ENCODE data around the gene C2. TPM values are rescaled to one million over a fixed set of nuclear protein-coding genes. Genes with fewer than 3 reads are reported as not detected.

The C2 gene
- total RNA-seq: 10 to 100 TPM; 20.8 to 46.6 TPM
- 10 to 100 TPM in 1 of 2 donors, 1 to 10 TPM in 1; 5.6 to 16.7 TPM for polyA plus RNA-seq
- long read RNA-seq, donor 1, transcript C2-201 (18 exons, 2,850 nt): major isoform, 44 of 78 reads
- long read RNA-seq, donor 1, transcript C2-206 (16 exons, 2,434 nt): minor isoform, 10 of 78 reads
- long read RNA-seq, donor 1, partial matches to known transcripts: 8 of 78 reads
- long read RNA-seq, donor 1, other reads (novel, unspliced or antisense): 16 of 78 reads
- long read RNA-seq, donor 2, transcript C2-206 (16 exons, 2,434 nt): minor isoform, 5 of 28 reads
- long read RNA-seq, donor 2, transcript C2-201 (18 exons, 2,850 nt): major isoform, 15 of 28 reads
- long read RNA-seq, donor 2, partial matches to known transcripts: 3 of 28 reads
- long read RNA-seq, donor 2, other reads (novel, unspliced or antisense): 5 of 28 reads

- no peaks in the 10 kb centered on the region for H3K4me1 ChIP-seq (ENCODE audit: control insufficient read depth in 1 of 2, insufficient read depth in 2 of 2, low read length in 2 of 2)
- DNase-seq (no peak), ATAC-seq (ENCODE audit: low FRiP score) (peak; percentile 36)
- H3K27ac ChIP-seq (ENCODE audit: low read depth in 1 of 2, low read length in 2 of 2): no peak within 1 kb of the TSS
- no peak within 1 kb of the TSS for H3K4me3 ChIP-seq (ENCODE audit: low read length in 2 of 2)
- WGBS, 2 donors: 60 to 62% methylated on average over 11 of the region's 11 CpGs
- H3K27me3 ChIP-seq (ENCODE audit: control insufficient read depth in 1 of 2, insufficient read depth in 2 of 2, low read length in 1 of 2): no peaks in the 10 kb centered on the region
- intact Hi-C loops (cut with DNase I): no loop called here
- no peaks in the 10 kb centered on the region for H3K36me3 ChIP-seq (ENCODE audit: control insufficient read depth in 1 of 2, insufficient read depth in 2 of 2, low read length in 1 of 2)
- H3K9me3 ChIP-seq (ENCODE audit: control insufficient read depth, low read length): no peaks in the 10 kb centered on the region
Measured at GRCh38 chr6:31927242-31927862, at the start of gene C2. TSS of gene C2 (plus strand) at chr6:31927717. CDS start at chr6:31927753, 36 bp downstream.

- no peak overlapping the region for H3K4me3 ChIP-seq (ENCODE audit: low read length in 2 of 2)
- H3K27ac ChIP-seq (ENCODE audit: low read depth in 1 of 2, low read length in 2 of 2): no peak overlapping the region
- no peaks in the 10 kb centered on the region for H3K9me3 ChIP-seq (ENCODE audit: control insufficient read depth, low read length)
- no peaks in the 10 kb centered on the region for H3K27me3 ChIP-seq (ENCODE audit: control insufficient read depth in 1 of 2, insufficient read depth in 2 of 2, low read length in 1 of 2)
- H3K36me3 ChIP-seq (ENCODE audit: control insufficient read depth in 1 of 2, insufficient read depth in 2 of 2, low read length in 1 of 2): peaks cover 0 to 9% of the 10 kb centered on the region in 2 donors
- DNase-seq (no peak), ATAC-seq (ENCODE audit: low FRiP score) (no peak)
- H3K4me1 ChIP-seq (ENCODE audit: control insufficient read depth in 1 of 2, insufficient read depth in 2 of 2, low read length in 2 of 2): no peaks in the 10 kb centered on the region
- WGBS, 2 donors: 74 to 80% methylated on average over 3 of the region's 3 CpGs
- intact Hi-C loops (cut with DNase I): no loop called here
Measured at GRCh38 chr6:31878222-31878621, 49.3 kb upstream of the C2 start.

DNA sequence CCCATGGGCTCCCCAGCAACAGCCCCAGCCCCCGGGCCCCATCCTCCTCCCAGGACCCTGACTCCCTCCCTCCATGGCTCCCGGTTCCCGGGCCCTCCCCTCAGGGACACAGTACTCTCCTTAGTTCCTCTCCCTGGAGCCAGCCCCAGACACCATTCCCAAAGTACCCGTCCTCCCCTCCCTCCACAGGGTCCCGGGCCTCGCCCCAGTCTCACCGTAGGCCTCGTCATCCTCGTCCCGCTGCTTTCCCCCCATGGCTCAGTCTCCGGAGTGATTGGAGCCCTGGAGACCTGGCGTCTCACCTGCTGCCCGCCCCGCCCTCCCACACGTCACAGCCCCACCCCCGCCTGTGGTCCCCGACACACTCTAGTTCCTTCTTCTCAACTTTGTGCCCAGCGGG, 48.8 kb upstream of the C2 start, which contains the start of gene SLC44A4:
SLC44A4 (minus strand) TSS at position 272 of the 400 bp plus-strand sequence; CDS start at position 255, 17 bp downstream.
- no peak for ATAC-seq (ENCODE audit: low FRiP score)
- no peak within 1 kb of the TSS for H3K27ac ChIP-seq (ENCODE audit: low read depth in 1 of 2, low read length in 2 of 2)
- 45 to 55% methylated on average over 18 of the region's 18 CpGs for WGBS, 2 donors

GRCh38 chr6:31879143-31879542, 48.4 kb upstream of the C2 start:
- Histone ChIP-seq H3K27me3 (ENCODE audit: control insufficient read depth in 1 of 2, insufficient read depth in 2 of 2, low read length in 1 of 2) (no peaks in the 10 kb centered on the region), H3K9me3 (ENCODE audit: control insufficient read depth, low read length) (no peaks in the 10 kb centered on the region), H3K27ac (ENCODE audit: low read depth in 1 of 2, low read length in 2 of 2) (no peak overlapping the region), H3K4me3 (ENCODE audit: low read length in 2 of 2) (no peak overlapping the region), H3K36me3 (ENCODE audit: control insufficient read depth in 1 of 2, insufficient read depth in 2 of 2, low read length in 1 of 2) (peaks cover 0 to 12% of the 10 kb centered on the region in 2 donors), H3K4me1 (ENCODE audit: control insufficient read depth in 1 of 2, insufficient read depth in 2 of 2, low read length in 2 of 2) (no peaks in the 10 kb centered on the region)
- intact Hi-C loops (cut with DNase I): no loop called here
- ATAC-seq (ENCODE audit: low FRiP score) (no peak), DNase-seq (no peak)
- WGBS, 2 donors: 74 to 76% methylated on average over 13 of the region's 13 CpGs

More for the DNA sequence above, 48.8 kb upstream of the C2 start, which contains the start of gene SLC44A4:
- DNase-seq: no peak
- no peaks in the 10 kb centered on the region for H3K9me3 ChIP-seq (ENCODE audit: control insufficient read depth, low read length)
- no peaks in the 10 kb centered on the region for H3K27me3 ChIP-seq (ENCODE audit: control insufficient read depth in 1 of 2, insufficient read depth in 2 of 2, low read length in 1 of 2)
- no peaks in the 10 kb centered on the region for H3K4me1 ChIP-seq (ENCODE audit: control insufficient read depth in 1 of 2, insufficient read depth in 2 of 2, low read length in 2 of 2)
- intact Hi-C loops (cut with DNase I): no loop called here
- no peak within 1 kb of the TSS for H3K4me3 ChIP-seq (ENCODE audit: low read length in 2 of 2)
- peaks cover 0 to 12% of the 10 kb centered on the region in 2 donors for H3K36me3 ChIP-seq (ENCODE audit: control insufficient read depth in 1 of 2, insufficient read depth in 2 of 2, low read length in 1 of 2)

- no peak overlapping the region for H3K4me3 ChIP-seq (ENCODE audit: low read length in 2 of 2)
- H3K27me3 ChIP-seq (ENCODE audit: control insufficient read depth in 1 of 2, insufficient read depth in 2 of 2, low read length in 1 of 2): no peaks in the 10 kb centered on the region
- ATAC-seq (ENCODE audit: low FRiP score) (no peak), DNase-seq (no peak)
- peaks cover 0 to 14% of the 10 kb centered on the region in 2 donors for H3K36me3 ChIP-seq (ENCODE audit: control insufficient read depth in 1 of 2, insufficient read depth in 2 of 2, low read length in 1 of 2)
- no peaks in the 10 kb centered on the region for H3K9me3 ChIP-seq (ENCODE audit: control insufficient read depth, low read length)
- no peaks in the 10 kb centered on the region for H3K4me1 ChIP-seq (ENCODE audit: control insufficient read depth in 1 of 2, insufficient read depth in 2 of 2, low read length in 2 of 2)
- 71 to 73% methylated on average over 10 of the region's 10 CpGs for whole genome bisulfite sequencing, 2 donors
- intact Hi-C loops (cut with DNase I): loop anchor here in 1 of 2 donors (10.0 kb wide), 1 partner anchor 185 kb away; no protein-coding TSS in a partner anchor
- H3K27ac ChIP-seq (ENCODE audit: low read depth in 1 of 2, low read length in 2 of 2): no peak overlapping the region
Measured at GRCh38 chr6:31879901-31880300, 47.6 kb upstream of the C2 start.

DNA sequence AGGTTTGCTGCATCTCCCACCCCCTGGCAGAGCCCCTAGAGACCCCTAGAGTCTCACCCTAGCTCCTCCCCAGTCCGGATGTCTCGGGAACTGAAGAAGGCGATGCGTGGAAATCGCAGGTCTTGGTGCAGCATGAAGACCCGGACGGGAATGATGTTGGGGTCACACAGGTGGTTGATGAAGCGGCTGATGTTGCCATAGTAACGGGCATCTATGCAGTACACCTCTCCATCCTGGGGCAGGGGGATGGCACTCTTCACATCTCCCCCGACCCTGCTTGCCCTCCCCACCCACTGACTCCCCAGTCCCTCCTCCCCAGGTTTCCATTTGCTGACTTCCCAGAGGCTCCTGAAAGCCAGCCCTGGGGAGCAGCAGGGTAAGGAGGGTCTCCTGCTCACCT, 46.9 kb upstream of the C2 start:
- Histone ChIP-seq H3K27ac (ENCODE audit: low read depth in 1 of 2, low read length in 2 of 2) (no peak overlapping the region), H3K27me3 (ENCODE audit: control insufficient read depth in 1 of 2, insufficient read depth in 2 of 2, low read length in 1 of 2) (no peaks in the 10 kb centered on the region), H3K4me1 (ENCODE audit: control insufficient read depth in 1 of 2, insufficient read depth in 2 of 2, low read length in 2 of 2) (no peaks in the 10 kb centered on the region), H3K4me3 (ENCODE audit: low read length in 2 of 2) (no peak overlapping the region), H3K36me3 (ENCODE audit: control insufficient read depth in 1 of 2, insufficient read depth in 2 of 2, low read length in 1 of 2) (peaks cover 0 to 14% of the 10 kb centered on the region in 2 donors), H3K9me3 (ENCODE audit: control insufficient read depth, low read length) (no peaks in the 10 kb centered on the region)
- 83 to 88% methylated on average over 10 of the region's 10 CpGs for WGBS, 2 donors
- no peak for ATAC-seq (ENCODE audit: low FRiP score)
- intact Hi-C loops (cut with DNase I): loop anchor here in 1 of 2 donors (10.0 kb wide), 1 partner anchor 186 kb away; no protein-coding TSS in a partner anchor
- no peak for DNase-seq

- intact Hi-C loops (cut with DNase I): loop anchor here in 1 of 2 donors (10.0 kb wide), 1 partner anchor 186 kb away; no protein-coding TSS in a partner anchor
- DNase-seq (no peak), ATAC-seq (ENCODE audit: low FRiP score) (no peak)
- Histone ChIP-seq H3K4me3 (ENCODE audit: low read length in 2 of 2) (no peak overlapping the region), H3K9me3 (ENCODE audit: control insufficient read depth, low read length) (no peaks in the 10 kb centered on the region), H3K27ac (ENCODE audit: low read depth in 1 of 2, low read length in 2 of 2) (no peak overlapping the region), H3K4me1 (ENCODE audit: control insufficient read depth in 1 of 2, insufficient read depth in 2 of 2, low read length in 2 of 2) (no peaks in the 10 kb centered on the region), H3K27me3 (ENCODE audit: control insufficient read depth in 1 of 2, insufficient read depth in 2 of 2, low read length in 1 of 2) (no peaks in the 10 kb centered on the region), H3K36me3 (ENCODE audit: control insufficient read depth in 1 of 2, insufficient read depth in 2 of 2, low read length in 1 of 2) (peaks cover 0 to 14% of the 10 kb centered on the region in 2 donors)
- 82 to 87% methylated on average over 9 of the region's 9 CpGs for WGBS, 2 donors
Measured at GRCh38 chr6:31881136-31881859, 46.2 kb upstream of the C2 start.

DNA sequence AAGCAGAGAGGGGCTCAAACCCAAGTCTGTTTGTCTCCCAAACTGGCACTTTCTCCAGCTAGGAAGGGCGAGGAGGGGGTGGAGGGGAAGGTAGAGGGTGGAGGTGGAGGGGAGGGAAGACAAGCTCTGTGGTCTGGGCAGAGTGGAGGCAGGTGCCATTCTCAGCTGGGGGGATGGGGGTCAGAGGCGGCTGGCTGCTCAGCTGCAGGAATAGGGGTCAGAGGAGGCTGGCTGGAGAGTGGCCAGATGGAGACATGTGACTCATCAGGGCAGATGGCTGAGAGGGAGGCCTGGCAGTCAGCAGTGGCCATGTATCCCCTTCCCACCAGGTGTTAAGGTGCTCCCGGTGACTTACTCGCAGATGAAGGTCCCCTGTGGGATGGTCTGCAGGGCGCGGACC, 45.2 kb upstream of the C2 start:
- 79 to 89% methylated on average over 6 of the region's 6 CpGs for WGBS, 2 donors
- no peaks in the 10 kb centered on the region for H3K4me1 ChIP-seq (ENCODE audit: control insufficient read depth in 1 of 2, insufficient read depth in 2 of 2, low read length in 2 of 2)
- no peaks in the 10 kb centered on the region for H3K27me3 ChIP-seq (ENCODE audit: control insufficient read depth in 1 of 2, insufficient read depth in 2 of 2, low read length in 1 of 2)
- no peak for DNase-seq
- no peak overlapping the region for H3K4me3 ChIP-seq (ENCODE audit: low read length in 2 of 2)
- no peak for ATAC-seq (ENCODE audit: low FRiP score)
- intact Hi-C loops (cut with DNase I): loop anchor here in 1 of 2 donors (10.0 kb wide), 1 partner anchor 188 kb away; no protein-coding TSS in a partner anchor
- H3K9me3 ChIP-seq (ENCODE audit: control insufficient read depth, low read length): no peaks in the 10 kb centered on the region
- peaks cover 0 to 21% of the 10 kb centered on the region in 2 donors for H3K36me3 ChIP-seq (ENCODE audit: control insufficient read depth in 1 of 2, insufficient read depth in 2 of 2, low read length in 1 of 2)
- no peak overlapping the region for H3K27ac ChIP-seq (ENCODE audit: low read depth in 1 of 2, low read length in 2 of 2)
